Ramos (cell line): Measurements from ENCODE around the gene ELANE.
"Not testable (repeated sequence)": the region's sequence is repeated elsewhere in the genome, so short reads cannot be mapped to it uniquely, and the experiment has no call there.

Source experiments
- in situ Hi-C: fragments of 300-500 bp; cut with MboI; formaldehyde crosslinking; loops from one replicate; pipeline ENCODE4 v1.14.3; 2022; ENCODE audit warnings: low sequenced_read_pairs; ENCODE audit not compliant: unreplicated experiment

ELANE gene

GRCh38 chr19:875265-875879 lies 23.3 kb downstream of the ELANE start:
- in situ Hi-C loops = no loop called here

GRCh38 chr19:876089-876488 lies 24.0 kb downstream of the ELANE start:
- in situ Hi-C loops = no loop called here

GRCh38 chr19:876780-877314 lies 24.7 kb downstream of the ELANE start:
- in situ Hi-C loops = no loop called here

- in situ Hi-C loops = not testable (repeated sequence)
Measured at GRCh38 chr19:877992-878660, 26.0 kb downstream of the ELANE start.

DNA sequence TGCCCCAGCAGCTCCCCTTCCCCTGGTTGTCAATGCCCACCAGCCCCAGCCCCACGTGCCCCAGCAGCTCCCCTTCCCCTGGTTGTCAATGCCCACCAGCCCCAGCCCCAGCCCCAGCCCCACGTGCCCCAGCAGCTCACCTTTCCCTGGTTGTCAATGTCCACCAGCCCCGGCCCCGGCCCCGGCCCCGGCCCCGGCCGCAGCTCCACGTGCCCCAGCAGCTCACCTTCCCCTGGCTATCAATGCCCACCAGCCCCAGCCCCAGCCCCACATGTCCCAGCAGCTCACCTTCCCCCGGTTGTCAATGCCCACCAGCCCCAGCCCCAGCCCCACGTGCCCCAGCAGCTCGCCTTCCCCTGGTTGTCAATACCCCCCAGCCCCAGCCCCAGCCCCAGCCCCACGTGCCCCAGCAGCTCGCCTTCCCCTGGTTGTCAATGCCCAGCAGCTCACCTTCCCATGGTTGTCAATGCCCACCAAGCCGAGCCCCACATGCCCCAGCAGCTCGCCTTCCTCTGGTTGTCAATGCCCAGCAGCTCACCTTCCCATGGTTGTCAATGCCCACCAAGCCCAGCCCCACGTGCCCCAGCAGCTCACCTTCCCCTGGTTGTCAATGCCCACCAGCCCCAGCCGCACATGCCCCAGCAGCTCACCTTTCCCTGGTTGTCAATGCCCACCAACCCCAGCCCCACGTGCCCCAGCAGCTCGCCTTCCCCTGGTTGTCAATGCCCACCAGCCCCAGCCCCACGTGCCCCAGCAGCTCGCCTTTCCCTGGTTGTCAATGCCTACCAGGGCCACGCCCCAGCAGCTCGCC lies 26.9 kb downstream of the ELANE start:
- in situ Hi-C loops = not testable (repeated sequence)

DNA sequence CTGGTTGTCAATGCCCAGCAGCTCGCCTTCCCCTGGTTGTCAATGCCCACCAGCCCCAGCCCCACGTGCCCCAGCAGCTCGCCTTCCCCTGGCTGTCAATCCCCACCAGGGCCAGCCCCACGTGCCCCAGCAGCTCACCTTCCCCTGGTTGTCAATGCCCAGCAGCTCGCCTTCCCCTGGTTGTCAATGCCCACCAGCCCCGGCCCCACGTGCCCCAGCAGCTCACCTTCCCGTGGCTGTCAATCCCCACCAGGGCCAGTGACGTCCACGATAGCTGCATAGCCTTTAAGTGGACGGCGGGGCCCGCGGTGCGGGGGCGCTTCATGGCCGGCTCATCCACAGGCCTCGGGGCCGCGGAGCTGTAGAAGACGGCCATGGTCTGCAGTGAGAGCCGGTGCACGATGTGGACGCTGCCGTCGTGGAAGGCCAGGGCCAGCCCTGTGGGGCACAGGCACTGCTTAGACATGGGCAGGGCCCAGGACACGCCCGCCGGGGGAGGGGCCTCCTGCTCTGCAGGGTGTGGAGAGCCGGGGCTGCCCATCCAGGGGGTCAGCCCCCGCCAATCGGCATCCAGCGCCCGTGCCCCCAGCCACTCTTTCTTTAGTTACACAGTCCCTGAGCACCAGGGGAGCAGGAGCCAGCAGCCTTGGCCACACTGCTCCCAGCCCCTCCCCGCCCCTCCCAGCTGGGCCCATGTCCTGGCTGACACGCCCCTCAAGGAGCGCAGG lies 27.8 kb downstream of the ELANE start:
- in situ Hi-C loops = no loop called here

GRCh38 chr19:881385-882071 lies 29.4 kb downstream of the ELANE start:
- in situ Hi-C loops = no loop called here

GRCh38 chr19:882871-883497 lies 30.9 kb downstream of the ELANE start:
- in situ Hi-C loops = no loop called here

- in situ Hi-C loops = no loop called here
Measured at GRCh38 chr19:883661-884211, 31.6 kb downstream of the ELANE start.

DNA sequence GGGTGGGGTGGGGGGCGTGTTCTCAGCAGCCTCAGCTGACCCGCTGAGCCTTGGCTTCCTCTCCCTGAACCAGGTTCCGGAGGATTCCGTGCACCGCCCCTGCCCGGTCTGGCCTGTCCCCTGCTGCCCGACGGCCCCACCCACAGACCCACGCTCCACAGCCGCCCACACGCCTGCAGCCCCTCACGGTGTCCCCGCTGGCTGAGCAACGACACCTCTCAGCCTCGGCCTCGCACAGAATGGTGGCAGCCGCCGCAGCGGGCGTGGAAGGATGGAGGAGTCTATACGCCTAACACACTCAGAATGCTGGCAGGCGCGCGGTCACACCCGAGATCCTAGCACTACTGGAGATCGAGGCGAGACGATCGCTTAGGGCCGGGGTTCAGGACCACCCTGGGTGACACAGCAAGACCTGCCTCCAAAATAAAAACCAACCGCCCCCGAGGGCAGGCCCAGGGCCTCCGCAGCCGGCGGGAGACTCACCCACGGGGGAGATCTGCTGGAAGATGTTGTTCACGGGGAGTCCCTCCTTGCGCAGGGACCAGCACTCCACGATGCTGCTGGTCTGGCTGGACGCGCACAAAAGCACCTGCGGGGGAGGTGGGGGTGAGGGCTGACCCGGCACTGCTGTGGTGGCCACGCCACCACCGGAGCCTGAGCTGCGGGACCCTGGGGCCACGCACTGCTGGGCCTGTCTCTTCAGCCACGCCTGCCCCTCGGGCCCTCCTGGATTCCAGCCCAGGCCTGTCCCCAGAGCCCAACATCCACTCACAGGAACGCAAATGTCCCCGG lies 32.5 kb downstream of the ELANE start:
- in situ Hi-C loops = no loop called here

DNA sequence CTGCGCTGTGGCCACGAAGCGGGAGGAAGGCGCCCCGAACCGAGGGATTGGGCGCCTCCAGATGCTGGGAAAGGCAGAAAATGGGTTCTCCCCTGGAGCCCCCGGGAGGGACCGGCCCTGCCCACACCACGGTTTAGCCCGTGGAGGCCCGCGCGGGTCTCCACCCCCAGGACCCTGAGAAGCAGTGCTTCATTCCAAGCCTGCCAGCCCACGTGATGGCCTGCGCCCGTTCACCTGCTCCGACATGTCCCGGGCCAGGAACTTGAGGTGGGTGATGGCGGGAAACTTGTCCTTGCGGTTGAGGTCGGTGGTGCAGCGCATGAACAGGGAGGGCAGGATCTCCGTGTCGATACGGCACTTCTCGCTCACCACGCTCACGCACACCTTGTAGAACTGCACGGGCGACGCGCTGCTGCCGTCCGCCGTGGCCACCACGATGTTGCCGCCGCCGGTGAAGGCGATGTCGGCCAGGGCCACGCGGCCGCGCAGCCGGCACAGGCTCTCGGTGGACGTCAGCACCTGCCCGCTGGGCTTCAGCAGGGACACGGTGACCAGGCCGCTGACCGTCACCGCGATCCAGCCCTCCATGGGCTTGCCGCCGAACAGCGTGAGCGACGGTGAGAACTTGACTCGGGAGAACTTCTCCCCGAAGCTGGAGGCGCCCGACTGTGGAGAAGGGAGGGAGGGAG lies 33.6 kb downstream of the ELANE start:
- in situ Hi-C loops = no loop called here

- in situ Hi-C loops = no loop called here
Measured at GRCh38 chr19:887072-887471, 35.0 kb downstream of the ELANE start.

DNA sequence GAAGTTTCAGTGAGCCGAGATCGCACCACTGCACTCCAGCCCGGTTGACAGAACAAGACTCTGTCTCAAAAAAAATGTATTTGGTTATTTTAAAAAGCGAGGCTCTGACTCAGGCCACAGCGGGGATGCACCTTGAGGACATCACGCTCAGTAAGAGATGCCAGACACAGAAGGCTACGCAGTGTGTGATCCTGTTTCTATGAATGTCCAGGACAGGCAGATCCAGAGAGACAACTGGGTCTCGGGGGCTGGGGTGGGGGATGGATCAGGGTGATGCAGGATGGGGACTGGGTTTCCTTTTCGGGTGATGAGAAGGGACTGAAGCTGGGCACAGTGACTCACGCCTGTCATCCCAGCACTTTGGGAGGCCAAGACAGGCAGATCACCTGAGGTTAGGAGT lies 35.5 kb downstream of the ELANE start:
- in situ Hi-C loops = no loop called here

- in situ Hi-C loops = no loop called here
Measured at GRCh38 chr19:888581-889385, 36.7 kb downstream of the ELANE start.

GRCh38 chr19:889662-890295 lies 37.7 kb downstream of the ELANE start:
- in situ Hi-C loops = no loop called here

DNA sequence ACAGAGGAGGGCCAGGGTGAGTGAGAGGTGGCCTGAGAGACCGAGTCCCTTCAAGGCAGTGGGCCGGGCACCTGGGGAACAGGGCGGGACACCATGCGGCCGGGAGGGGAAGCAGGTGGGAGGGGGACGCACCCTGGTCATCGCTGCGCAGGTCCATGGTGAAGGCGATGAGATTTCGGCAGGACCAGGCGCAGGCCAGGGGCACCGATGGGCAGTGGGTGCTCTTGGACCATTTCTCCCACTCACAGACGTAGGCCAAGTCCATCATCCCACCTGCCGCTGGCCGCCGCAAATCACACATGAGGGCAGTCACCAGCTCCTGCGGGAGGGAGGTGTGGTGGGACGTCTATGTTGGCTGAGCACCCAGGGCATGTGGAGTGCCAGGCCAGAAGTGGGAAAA lies 38.7 kb downstream of the ELANE start:
- in situ Hi-C loops = no loop called here
